Esophagus squamous epithelium (tissue), 4 donors: ENCODE results near the gene OPTC.

Source experiments
- POLR2A ChIP-seq, 4 donors: fragments of 450-650 bp; IDR thresholded peaks; one replicate each; pipeline ENCODE4 v1.6.1; 2017; ENCODE audit warnings: antibody characterized with exemption in 4 of 4, mild to moderate bottlenecking in 4 of 4, moderate library complexity in 3 of 4
- TF ChIP-seq, protein P1 (sequence below), 6 experiments: fragments of 450-650 bp in 4 of 6; fragments of 200-600 bp in 2 of 6; sonication (generic) in 2 of 6; IDR thresholded peaks; one replicate each; pipeline ENCODE4 v1.5.1; 2016 to 2019; ENCODE audit warnings: antibody characterized with exemption in 6 of 6, mild to moderate bottlenecking in 4 of 6, moderate library complexity in 4 of 6

DNA sequence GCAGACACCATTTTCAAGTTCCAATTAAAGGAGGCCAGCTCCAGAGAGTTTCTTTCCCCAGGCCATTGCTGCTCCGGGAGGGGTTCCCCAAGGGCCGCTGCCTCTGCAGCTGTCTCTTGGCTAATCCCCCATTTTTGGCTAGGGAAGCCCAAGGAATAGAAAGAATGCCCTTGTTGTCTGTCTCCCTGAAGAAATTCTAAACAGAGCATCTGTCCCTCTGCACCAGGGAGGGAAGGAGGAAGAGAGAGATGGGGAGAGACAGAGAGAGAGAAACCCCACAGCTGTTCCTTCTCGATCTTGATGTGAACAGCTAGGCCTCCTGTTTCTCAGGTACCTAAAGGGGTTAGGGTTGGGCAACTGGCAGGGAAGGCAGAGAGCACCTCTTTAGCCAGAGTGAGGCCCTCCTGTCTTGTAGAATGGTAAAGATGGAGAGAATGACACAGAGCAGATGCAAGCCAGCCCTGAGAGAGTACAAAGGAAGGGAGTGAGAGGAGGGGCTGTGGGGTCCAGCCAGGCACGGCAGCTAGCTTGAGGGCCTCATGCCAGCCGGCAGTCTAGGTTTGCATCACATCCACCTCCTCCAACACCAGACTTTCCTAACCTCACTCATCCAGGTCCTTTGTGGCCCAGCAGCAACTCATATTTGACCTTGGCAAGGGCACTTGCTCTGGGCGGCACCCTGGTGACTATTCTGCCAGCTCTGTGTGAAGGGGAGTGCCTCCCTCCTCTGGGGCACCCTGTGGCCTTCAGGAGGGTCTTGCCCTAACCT, 13.1 kb downstream of the OPTC start:
- TF ChIP-seq, protein P1, sequence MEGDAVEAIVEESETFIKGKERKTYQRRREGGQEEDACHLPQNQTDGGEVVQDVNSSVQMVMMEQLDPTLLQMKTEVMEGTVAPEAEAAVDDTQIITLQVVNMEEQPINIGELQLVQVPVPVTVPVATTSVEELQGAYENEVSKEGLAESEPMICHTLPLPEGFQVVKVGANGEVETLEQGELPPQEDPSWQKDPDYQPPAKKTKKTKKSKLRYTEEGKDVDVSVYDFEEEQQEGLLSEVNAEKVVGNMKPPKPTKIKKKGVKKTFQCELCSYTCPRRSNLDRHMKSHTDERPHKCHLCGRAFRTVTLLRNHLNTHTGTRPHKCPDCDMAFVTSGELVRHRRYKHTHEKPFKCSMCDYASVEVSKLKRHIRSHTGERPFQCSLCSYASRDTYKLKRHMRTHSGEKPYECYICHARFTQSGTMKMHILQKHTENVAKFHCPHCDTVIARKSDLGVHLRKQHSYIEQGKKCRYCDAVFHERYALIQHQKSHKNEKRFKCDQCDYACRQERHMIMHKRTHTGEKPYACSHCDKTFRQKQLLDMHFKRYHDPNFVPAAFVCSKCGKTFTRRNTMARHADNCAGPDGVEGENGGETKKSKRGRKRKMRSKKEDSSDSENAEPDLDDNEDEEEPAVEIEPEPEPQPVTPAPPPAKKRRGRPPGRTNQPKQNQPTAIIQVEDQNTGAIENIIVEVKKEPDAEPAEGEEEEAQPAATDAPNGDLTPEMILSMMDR (IDR thresholded peaks at IDR 0.05), result no peak
- TF ChIP-seq POLR2A (IDR thresholded peaks at IDR 0.05), result no peak
